Measurements from ENCODE around the gene SAG. TPM values are rescaled to one million over a fixed set of nuclear protein-coding genes. Genes with fewer than 3 reads are reported as not detected.
A peak's percentile ranks its signal among the peaks of the same experiment; 100 is the strongest.

The SAG gene
- total RNA-seq, 1 donor: not detected

DNA sequence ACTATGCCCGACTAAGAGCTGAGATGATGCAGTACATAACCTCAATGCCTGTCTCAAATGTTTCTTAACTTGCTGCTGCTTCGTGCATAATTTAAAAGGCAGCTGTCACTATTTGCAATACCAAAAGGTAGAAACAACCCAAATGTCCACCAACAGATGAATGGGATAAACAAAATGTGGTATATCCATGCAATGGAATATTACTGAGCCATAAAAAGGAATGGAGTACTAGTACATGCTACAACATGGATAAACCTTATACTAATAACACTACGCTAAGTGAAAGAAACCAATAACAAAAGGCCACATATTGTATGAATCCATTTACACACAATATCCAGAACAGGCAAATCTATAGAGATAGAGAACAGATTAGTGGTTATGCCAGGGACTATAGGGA, 33.7 kb downstream of the SAG start:
- TF ChIP-seq, protein P1, sequence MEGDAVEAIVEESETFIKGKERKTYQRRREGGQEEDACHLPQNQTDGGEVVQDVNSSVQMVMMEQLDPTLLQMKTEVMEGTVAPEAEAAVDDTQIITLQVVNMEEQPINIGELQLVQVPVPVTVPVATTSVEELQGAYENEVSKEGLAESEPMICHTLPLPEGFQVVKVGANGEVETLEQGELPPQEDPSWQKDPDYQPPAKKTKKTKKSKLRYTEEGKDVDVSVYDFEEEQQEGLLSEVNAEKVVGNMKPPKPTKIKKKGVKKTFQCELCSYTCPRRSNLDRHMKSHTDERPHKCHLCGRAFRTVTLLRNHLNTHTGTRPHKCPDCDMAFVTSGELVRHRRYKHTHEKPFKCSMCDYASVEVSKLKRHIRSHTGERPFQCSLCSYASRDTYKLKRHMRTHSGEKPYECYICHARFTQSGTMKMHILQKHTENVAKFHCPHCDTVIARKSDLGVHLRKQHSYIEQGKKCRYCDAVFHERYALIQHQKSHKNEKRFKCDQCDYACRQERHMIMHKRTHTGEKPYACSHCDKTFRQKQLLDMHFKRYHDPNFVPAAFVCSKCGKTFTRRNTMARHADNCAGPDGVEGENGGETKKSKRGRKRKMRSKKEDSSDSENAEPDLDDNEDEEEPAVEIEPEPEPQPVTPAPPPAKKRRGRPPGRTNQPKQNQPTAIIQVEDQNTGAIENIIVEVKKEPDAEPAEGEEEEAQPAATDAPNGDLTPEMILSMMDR (IDR thresholded peaks at IDR 0.05; ENCODE audit: insufficient read depth, low read depth, low read length): no peak
- H3K4me3 ChIP-seq (ENCODE audit: low read depth, low read length): no peak overlapping the region
- no peak for DNase-seq (ENCODE audit: low read depth)

DNA sequence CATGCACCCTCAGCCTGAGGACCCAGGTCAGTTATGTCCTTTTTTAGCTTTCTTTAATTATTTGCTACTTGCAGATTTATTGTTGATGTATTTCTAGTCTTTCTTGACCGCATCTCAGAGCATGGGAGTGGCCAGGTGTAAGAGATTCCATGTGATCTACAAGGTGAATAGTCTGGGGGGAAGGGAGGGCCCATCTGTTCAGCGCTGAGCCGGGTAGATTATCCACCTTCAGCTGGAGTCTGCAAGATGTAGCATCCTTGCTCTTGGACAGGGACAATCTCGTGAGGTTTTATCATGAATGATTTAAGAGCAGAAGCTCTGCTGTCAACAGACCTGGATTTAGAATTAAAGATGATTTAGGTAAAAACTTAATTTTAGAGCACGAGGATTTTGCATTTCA, 34.7 kb downstream of the SAG start:
- TF ChIP-seq, protein P1 (IDR thresholded peaks at IDR 0.05; ENCODE audit: insufficient read depth, low read depth, low read length): no peak
- H3K4me3 ChIP-seq (ENCODE audit: low read depth, low read length): no peak overlapping the region
- DNase-seq (ENCODE audit: low read depth): no peak

DNA sequence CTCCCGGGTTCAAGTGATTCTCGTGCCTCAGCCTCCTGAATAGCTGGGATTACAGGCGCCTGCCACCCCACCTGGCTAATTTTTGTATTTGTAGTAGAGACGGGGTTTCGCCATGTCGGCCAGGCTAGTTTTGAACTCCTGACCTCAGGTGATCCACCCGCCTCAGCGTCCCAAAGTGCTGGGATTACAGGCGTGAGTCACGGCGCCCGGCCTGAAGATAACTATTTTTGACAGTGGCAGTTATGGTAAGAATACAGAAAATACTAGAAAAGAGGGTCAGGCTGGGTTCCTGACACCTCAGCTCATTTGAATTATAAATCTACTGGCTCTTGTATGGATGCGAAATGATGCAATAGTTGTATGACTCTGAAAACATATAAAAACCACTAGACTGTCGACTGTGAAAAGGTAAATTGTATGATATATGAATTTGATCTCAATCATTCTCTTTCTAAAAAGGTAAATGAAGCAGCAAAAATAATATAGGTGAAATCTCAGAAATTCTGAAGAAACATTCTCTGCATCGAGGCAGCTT, 35.6 kb downstream of the SAG start:
- H3K4me3 ChIP-seq (ENCODE audit: low read depth, low read length): no peak overlapping the region
- TF ChIP-seq, protein P1 (IDR thresholded peaks at IDR 0.05; ENCODE audit: insufficient read depth, low read depth, low read length): no peak
- no peak for DNase-seq (ENCODE audit: low read depth)

DNA sequence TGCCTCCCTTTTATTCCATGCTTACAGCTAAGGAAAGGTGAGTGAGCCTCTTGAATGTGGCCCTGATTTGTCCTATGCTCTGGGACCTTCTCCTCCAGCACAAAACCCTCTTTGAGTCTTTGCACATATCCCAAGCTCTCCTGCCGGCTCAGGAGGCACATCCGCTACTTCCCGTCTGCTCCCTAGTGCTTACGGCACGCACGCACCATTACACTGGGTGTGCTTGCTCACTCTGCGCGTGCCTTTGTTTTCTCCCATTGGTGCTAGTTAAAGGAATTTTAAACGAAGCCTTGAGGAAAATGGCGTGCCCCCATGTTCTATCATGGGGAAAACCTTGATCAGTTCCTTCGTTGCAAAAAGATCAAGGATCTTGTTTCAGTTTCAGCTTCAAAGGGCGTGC, 38.8 kb downstream of the SAG start:
- no peak overlapping the region for H3K4me3 ChIP-seq (ENCODE audit: low read depth, low read length)
- no peak for DNase-seq (ENCODE audit: low read depth)
- TF ChIP-seq, protein P1 (IDR thresholded peaks at IDR 0.05; ENCODE audit: insufficient read depth, low read depth, low read length): no peak

DNA sequence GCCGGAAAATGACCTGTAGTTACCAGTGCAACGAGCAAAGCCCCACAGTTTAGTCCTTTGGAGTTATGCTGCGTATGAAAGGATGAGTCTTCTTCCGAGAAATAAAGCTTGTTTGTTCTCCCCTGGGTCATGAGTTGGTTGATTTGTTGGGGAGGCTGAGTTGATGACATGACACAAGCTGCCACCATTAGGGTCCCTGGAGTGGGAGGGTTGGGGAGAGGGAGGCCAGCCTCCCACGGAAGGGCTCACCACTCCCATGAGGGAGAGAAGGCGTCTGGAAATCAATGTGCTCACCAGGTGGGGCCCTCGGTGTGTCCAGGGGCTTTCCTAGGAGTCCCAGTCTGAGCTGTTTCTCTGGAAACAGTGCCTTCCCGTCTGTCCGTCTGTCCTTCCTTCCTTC, 39.3 kb downstream of the SAG start:
- TF ChIP-seq, protein P1 (IDR thresholded peaks at IDR 0.05; ENCODE audit: insufficient read depth, low read depth, low read length): no peak
- no peak overlapping the region for H3K4me3 ChIP-seq (ENCODE audit: low read depth, low read length)
- no peak for DNase-seq (ENCODE audit: low read depth)

DNA sequence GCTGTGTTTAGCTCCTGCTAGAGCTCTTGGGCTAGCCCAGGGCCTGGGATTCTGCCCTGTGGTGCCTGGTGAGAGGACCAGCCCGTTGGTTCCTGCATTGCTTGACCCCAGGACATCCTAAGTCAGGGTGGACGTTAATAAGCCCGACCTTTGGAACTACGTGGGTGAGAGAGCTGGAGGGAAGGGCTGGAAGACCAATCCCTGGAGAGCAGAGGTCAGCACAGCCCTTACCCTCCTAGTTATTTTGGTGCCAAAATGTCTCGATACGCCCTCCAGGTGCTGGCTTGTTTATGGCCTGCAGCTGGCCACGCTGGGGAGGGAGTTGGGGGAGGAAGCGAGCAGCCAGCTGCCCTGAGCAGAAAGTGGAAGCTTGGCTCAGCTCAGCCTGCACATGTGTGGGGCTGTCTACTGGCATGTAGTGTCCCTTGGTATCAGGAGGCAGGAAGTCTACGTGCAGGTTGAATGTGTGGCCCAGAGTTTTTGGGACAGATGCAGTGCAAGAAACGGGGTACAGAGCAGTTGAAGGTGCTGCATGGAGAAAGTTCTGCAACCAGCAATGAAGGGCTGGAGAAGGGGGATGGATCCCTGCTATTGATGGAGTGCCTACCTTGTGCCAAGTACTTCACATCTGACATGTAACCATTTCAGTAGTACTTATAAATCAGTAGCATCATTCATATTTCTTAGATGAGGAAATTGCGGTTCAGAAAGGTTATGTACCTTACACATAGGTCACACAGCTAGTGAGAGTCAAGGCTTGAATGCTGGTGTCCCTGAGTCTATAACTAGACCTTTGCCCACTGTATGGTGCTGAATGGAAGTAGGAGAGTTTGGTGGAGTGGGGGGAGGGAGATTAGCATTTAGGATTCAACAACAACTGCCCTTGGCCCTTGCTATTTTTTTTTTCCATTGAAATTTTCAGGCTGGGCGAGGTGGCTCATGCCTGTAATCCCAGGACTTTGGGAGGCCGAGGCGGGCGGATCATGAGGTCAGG, 41.7 kb downstream of the SAG start:
- H3K4me3 ChIP-seq (ENCODE audit: low read depth, low read length): no peak overlapping the region
- TF ChIP-seq, protein P1 (IDR thresholded peaks at IDR 0.05; ENCODE audit: insufficient read depth, low read depth, low read length): no peak
- peak; percentile 61 for DNase-seq (ENCODE audit: low read depth)
